Posterior vena cava (tissue), 2 donors: ENCODE data around the gene PYGB. TPM values are rescaled to one million over a fixed set of nuclear protein-coding genes. Genes with fewer than 3 reads are reported as not detected.
"Not testable (repeated sequence)": the region's sequence is repeated elsewhere in the genome, so short reads cannot be mapped to it uniquely, and the experiment has no call there.

Experiments used
- DNase-seq: peaks from one replicate; pipeline ENCODE4 v3.0.0-alpha.2; 2020; ENCODE audit warnings: low spot score
- intact Hi-C, 2 donors: fragments of 100-400 bp; cut with DNase I; formaldehyde crosslinking; loops; one replicate each; pipeline versions ENCODE4 v1.14.1 to v1.14.2; 2022 to 2023
- total RNA-seq, 2 donors: library from RNA; stranded (reverse); fragmentation: NEBNext Ultra II Directional; extraction: Animal tissue kit (Norgen Biotek cat#: 25700); gene quantifications; one replicate each; pipeline ENCODE4 v1.2.1, GENCODE V29; 2021
- donor health status: DM: yes; HTN: yes; CAD: no.
- donor health status: DM: yes; HTN: yes; CAD: no.

Gene PYGB
- total RNA-seq, 2 donors from 2014 or later, result 132 to 155 TPM

GRCh38 chr20:25300496-25301170 is 52.7 kb downstream of the PYGB start:
- DNase-seq, result no peak
- intact Hi-C loops, result loop anchor here in 1 of 2 donors (5.0 kb wide), 1 partner anchor 92 kb away; the partner anchor contains the start of gene ABHD12

- intact Hi-C loops, result loop anchor here in 1 of 2 donors (5.0 kb wide), 1 partner anchor 91 kb away; the partner anchor contains the start of gene ABHD12
- DNase-seq, result no peak
These were observed 53.6 kb downstream of the PYGB start for GRCh38 chr20:25301357-25301920.

GRCh38 chr20:25302596-25302995 is 54.7 kb downstream of the PYGB start:
- intact Hi-C loops, result loop anchor here in 1 of 2 donors (5.0 kb wide), 1 partner anchor 90 kb away; the partner anchor contains the start of gene ABHD12
- DNase-seq, result no peak

DNA sequence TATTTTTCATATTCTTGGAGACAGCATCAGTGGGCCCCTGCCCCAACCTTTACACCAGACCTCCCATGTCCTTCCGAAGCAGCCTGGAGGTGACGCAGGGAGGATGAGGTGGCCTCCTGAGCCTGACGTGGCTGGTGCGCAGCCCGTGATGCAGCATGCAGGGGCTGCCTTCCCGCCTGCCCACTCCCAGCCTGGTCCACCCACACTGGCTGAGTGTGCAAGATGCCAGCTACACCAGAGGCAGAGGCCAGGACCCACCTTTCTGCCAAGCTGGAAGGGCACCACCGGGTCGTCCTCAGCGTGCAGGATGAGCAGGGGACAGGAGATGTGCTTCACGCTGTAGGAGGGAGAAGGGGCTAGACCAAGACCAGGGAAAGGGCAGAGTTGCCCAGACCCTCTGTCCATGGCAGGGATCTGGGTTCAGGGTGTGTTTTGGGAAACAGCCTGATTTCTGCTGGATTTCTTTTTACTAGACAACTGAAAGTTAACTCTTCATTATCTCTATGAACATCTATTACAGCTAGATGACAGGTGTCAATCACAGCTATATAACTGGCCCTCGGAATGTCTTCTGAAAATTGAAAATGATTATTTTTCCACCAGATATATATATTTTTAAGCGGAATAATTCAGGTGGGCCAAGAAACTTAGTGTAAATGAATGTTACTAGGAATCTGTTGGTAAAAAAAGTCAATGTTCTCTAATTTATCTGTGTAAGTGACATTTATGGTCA is 55.6 kb downstream of the PYGB start:
- DNase-seq, result no peak
- intact Hi-C loops, result loop anchor here in 1 of 2 donors (5.0 kb wide), 1 partner anchor 89 kb away; the partner anchor contains the start of gene ABHD12

DNA sequence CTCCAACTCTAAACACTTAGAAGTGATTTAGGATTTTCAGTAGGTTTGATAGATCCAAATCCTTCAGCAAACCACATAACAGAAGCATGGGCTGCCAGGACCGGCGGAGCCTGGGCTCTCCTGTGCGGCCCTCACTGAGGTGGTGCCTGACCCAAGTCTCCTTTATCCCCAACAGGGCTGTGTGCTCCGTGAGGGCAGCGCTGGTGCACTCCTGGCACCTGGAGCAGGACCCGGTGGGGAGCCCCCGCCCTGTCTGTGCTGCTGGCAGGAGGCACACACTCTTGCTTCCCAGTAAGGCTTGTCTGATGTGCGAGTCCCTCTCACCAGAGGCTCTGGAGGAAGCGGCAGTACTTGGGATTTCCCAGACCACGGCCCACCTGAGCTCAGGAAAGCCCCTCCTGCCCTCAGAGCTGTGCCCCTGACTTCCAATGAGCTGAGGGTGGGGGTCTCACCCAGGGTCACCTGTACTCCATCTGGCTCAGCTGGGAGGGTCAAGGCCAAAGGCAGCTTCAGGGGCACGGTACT is 56.2 kb downstream of the PYGB start:
- intact Hi-C loops, result loop anchor here in 1 of 2 donors (5.0 kb wide), 1 partner anchor 88 kb away; the partner anchor contains the start of gene ABHD12

DNA sequence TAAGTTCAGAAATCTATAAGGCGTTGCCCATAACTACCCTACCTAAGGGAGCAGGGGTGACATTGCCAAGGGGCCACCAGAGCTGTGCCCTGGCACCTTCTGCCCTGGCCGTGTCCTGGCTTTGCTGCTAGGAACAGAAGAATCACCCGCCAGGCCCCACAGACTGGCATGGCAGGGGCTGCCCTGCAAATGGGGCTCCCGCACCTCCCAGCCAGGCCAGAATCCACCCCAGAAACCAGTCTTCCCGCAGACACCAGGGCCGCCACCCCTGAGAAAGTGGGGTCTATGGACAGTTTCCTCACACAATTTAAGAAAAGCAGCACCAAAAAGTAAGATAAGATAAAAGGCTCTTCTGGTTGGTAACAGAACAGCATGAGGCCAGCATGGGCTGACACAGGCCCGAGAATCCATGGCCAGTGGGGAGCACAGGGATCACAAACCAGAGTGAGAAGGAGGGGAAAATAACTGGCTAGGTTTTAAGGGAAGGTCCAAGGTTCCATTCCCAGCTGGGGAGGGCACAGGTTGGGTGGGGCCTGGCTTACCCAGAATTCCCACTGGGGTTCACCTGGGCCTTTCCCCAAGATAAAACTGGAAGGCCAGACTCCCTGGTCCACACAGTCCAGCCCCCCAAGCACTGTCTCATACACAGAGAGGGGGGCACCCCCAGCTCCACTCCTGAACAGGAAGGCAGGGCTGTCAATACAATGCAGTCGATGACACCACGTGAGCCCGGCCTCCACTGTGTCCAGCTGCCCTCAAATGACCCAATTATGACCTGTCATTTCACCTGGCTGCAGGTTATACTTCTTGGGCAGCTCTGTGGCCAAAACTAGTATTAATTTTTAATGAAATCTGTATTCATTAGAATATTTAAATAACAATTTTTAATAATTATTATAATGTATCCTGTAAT is 59.4 kb downstream of the PYGB start:
- intact Hi-C loops, result no loop called here
- DNase-seq, result peak; percentile 43

More for the DNA sequence above, 56.2 kb downstream of the PYGB start:
- DNase-seq, result no peak

DNA sequence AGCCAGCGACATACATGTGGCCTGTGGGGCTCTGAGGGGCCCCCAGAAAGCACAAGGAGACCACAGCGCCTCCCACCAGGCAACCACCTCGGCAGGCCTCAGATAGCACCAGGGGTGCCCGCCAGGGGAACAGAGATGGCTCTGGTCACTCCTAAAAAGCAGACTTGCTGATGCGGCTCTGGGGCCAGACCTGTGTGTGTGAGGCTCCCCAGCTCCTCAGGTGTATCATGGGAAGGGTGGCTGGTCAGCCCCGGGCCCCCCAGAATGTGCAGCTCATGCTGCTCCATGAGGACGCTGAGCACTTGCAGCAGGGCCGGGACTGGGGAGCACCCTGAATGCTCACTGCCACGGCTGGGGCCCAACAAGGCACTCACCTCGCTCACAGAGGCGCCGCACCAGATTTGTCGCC is 60.2 kb downstream of the PYGB start:
- peak; percentile 80 for DNase-seq
- intact Hi-C loops, result loop anchor here in 1 of 2 donors (2.0 kb wide), 1 partner anchor 13 kb away; no protein-coding TSS in a partner anchor

DNA sequence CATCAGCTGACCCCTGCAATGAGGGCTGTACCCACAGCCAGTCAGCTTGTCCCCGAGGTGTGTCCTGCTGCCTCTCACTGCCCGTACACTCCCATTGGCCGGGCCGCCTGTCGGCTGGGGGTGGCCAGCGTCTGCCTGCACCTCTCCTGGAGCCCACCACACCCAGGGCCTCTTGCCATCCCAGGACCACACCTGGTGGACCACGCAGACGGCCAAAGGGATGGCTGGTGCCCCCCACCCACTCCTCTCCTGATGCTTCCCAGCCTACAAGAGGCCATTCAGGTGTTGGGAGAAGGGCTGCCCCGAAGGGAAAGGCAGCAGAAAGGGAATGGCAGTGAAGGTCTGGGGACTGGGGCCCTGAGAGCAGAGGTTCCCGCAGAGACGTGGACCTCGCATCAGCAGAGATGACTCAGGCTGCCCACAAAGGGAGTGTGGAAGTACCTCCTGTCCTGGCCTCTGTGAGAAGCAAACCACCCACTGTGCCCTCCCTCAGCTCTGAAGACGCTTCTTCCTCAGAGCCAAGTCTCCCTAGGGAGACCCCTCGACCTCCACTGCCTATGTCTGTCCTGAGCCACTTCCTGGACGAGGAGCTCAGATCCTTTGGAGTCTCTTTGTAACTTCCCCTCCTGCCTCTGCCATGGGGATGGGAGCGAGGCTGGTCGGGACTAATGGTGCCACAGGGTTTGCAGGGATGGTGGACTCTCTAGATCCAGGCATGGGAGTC is 60.9 kb downstream of the PYGB start:
- peak; percentile 77 for DNase-seq
- intact Hi-C loops, result loop anchor here in 1 of 2 donors (2.0 kb wide), 1 partner anchor 14 kb away; no protein-coding TSS in a partner anchor

DNA sequence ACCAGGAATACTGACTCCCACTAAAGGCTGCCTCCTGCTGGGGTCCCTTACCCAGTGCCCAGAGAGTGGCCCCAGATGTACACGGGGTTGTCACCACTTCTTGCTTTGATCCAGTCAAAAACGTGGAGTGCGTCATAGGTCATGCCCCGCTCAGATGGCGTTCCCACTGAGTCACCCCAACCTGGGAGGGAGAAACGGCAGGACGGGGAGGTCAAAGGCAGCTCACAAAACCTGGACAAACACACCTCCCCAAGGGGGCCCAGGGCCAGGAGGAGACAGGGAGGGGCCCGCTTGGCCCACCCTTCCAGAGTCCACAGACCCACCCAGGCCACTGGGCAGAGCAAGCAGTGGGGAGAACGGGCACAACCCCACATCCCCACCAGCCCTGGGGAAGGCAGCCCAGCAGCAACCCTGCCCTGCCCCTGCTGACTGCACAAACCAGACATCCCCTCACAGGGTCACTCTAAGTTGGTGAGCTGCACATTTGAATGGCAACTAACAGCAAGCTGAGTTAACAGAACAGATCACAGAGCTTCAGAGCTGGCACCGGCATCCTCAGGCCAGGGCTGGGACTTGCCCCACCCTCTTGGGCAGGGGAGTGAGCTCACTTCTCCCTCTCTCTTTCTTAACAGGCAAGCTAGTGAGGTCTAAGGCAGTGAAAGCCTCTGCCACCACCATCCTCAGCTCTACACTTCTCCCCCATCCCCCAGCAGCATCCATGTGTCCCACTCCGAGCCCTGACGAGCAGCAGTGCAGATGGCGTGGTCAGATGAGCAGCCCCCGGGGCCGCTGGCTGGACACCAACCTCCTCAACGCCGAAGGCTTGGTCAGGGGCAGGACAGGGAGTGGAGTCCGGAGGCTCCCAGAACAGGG is 61.7 kb downstream of the PYGB start:
- intact Hi-C loops, result loop anchor here in 1 of 2 donors (2.0 kb wide), 1 partner anchor 15 kb away; no protein-coding TSS in a partner anchor
- DNase-seq, result peak; percentile 88

DNA sequence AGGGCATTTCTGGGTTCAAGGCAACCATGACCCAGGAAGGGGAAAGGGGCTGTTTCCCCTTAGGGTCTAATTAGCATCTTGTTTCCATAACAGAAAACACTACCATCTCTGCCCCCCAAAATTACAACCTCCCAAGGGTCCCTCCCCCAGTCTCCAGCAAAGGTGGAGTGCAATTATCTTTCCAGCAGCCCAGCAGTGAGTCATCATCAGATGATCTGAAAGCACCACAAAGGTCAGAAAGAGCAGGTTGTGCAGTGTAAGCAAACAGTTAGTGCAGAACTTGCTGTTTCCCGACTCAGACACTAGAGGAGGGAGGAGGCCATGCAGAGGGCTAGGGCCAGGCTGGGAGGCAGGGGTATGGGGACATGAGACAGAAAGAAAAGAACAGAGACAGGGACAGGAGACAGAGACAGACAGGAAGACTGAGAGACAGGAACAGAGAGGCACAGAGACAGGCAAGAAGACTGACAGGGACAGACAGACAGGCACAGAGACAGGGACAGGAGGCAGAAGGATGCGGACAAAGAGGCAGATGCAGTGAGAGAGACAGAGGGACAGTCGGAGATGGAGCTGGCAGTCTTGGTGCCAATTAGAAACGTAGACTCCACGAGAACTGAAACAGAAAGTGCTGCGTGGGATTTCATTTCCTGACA is 62.5 kb downstream of the PYGB start:
- DNase-seq, result peak; percentile 81
- intact Hi-C loops, result no loop called here

DNA sequence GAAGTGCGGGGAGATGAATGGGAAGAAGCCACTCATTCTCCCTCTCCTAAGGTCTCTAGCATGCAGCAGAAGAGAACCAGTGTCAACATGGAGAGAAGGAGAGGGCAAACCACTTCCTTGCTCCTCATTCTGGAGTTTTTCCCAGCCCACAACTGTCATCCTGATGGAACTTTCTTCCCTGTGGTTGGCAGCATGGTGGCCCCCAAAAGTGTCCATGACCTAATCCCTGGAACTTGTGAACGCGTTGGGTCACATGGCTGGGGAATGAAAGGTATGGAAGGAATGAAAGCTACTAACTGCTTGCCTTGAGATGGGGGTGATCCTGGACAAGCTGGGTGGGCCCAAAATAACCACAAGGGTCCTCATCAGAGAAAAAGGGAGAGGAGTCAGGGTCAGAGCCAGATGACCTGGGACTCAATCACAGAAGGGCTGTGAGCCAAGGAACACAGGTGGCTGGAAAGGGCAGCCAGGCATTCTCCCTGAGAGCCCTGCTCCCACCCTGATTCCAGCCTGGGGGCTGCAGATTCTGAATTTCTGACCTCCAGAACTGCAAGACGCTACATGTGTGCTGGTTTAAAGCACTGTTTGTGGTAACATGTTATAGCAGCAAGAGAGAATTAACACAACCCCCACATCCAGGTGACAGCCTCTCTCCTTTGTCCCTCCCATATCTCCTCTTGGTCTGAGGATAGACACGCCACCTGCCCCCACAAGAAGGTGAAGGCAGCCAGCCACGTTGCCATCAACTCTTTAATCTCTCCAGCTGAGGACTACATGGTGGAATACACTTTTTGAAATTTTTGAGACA is 63.2 kb downstream of the PYGB start:
- DNase-seq, result peak; percentile 78
- intact Hi-C loops, result no loop called here

GRCh38 chr20:25312716-25313115 is 64.8 kb downstream of the PYGB start:
- intact Hi-C loops, result not testable (repeated sequence)
- peak; percentile 68 for DNase-seq

DNA sequence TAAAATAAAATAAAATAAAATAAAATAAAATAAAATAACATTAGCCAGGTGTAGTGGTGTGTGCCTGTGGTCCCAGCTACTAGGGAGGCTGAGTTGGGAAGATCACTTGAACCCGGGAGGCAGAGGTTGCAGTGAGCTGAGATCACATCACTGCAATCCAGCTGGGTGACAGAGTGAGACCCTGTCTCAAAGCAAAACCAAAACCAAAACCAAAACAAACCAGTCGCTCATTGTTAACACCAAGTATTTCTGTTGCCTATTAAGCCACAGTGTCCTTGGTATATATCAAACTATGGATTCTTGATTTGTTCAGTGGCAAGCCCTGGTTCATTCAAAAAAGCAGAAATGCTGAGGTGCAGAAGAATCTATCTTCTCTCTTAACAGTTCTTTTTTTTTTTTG is 65.7 kb downstream of the PYGB start:
- intact Hi-C loops, result no loop called here
- no peak for DNase-seq

DNA sequence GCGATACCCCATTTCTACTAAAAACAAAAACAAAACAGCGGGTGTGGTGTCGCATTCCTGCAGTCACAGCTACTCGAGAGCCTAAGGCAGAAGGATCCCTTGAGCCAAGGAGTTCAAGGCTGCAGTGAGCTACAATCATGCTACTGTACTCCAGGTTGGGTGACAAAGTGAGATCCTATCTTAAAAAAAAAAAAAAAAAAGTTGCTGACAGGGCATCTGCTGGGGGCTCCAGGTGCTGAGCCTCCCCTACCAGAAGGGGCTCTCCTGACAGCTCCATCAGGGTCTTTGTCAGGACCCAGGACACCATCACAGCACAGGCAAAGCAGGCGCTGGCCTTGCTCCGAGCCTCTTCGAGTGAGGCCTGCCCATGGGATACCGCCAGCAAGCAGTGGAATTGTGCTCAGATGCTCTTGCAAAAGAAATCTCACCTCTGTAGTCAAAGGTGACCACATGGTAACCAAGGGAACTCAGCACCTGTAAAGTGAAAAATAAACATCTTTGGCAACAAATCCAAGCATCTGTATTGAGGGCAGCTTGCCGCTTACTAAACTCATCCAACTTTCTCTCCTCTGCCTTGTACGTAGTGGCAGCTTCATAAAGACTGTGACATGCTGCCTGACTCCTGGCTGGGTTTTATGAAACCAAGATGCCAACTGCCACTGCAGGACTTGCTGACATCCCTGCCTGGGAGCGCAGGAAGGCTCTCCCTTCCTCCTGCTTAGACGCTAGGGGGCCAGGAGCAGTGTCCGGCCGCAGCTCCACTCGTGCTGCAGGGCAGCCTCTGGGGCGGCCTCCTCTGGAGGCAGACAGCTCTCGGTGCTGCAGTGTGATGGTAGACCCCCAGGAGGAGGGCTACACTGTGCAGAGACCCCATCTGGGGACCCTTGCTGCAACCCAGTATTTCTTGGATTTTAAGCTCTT is 66.9 kb downstream of the PYGB start:
- intact Hi-C loops, result loop anchor here in 1 of 2 donors (5.0 kb wide), 1 partner anchor 73 kb away; no protein-coding TSS in a partner anchor
- peak; percentile 52 for DNase-seq
